DND-41 (cell line): Measurements from ENCODE around the gene PTPRN2.

Experiments
- EZH2 ChIP-seq: IDR thresholded peaks from 3 replicates; pipeline ENCODE4 v1.6.1; 2012; ENCODE audit warnings: borderline replicate concordance, low read depth, mild to moderate bottlenecking, moderate library complexity, low read length, inconsistent platforms; ENCODE audit not compliant: severe bottlenecking
- TF ChIP-seq, protein P1 (sequence below): IDR thresholded peaks from 2 replicates; pipeline ENCODE4 v1.5.1; 2012; ENCODE audit warnings: borderline replicate concordance, low read length, moderate library complexity, mild to moderate bottlenecking; ENCODE audit not compliant: poor library complexity, severe bottlenecking; ENCODE audit errors: extremely low read depth

DNA sequence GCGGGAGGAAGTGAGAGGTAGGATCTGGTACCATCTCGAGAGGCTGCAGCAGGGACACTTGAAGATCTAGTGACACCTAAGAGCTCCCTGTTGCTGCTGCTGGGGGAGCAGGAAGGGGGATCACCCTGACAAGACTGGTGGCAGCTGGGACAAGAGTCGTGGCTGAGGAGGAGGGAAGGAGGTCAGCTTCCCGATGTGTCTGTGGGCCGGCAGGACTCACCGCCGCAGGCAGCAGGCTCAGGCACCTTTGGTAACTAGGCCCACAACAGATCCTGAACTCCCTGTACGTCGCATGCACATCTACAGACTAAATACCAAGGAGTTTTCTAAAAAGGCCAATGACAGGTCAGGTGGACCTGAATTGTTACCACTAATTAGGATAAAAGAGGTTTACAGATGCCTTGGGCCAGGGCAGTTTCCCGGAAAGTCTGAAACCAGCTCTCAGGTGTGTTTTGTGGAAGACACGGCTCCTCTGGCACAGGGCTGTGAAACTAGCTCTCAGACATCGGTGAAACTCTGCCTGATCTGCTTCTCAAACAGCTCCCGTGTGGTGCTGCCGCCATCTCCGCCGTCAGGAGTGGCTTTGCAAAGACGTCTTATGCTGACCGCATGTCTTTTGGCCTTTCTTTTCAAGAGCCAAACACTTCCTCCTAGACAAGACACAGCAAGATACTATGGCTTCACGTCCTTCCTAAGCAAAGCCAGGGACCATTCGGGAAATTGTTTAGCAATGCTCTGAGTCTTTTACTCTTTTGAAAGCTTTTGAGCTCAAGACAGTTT is 609.7 kb downstream of the PTPRN2 start:
- TF ChIP-seq, protein P1, sequence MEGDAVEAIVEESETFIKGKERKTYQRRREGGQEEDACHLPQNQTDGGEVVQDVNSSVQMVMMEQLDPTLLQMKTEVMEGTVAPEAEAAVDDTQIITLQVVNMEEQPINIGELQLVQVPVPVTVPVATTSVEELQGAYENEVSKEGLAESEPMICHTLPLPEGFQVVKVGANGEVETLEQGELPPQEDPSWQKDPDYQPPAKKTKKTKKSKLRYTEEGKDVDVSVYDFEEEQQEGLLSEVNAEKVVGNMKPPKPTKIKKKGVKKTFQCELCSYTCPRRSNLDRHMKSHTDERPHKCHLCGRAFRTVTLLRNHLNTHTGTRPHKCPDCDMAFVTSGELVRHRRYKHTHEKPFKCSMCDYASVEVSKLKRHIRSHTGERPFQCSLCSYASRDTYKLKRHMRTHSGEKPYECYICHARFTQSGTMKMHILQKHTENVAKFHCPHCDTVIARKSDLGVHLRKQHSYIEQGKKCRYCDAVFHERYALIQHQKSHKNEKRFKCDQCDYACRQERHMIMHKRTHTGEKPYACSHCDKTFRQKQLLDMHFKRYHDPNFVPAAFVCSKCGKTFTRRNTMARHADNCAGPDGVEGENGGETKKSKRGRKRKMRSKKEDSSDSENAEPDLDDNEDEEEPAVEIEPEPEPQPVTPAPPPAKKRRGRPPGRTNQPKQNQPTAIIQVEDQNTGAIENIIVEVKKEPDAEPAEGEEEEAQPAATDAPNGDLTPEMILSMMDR: no peak
- TF ChIP-seq EZH2: no peak
